Measurements from ENCODE around the gene LPIN1.
"Not testable (repeated sequence)": the region's sequence is repeated elsewhere in the genome, so short reads cannot be mapped to it uniquely, and the experiment has no call there.

The LPIN1 gene

GRCh38 chr2:11753886-11754699, 7.7 kb downstream of the LPIN1 start:
- Histone ChIP-seq H3K36me3 (ENCODE audit: control insufficient read depth, insufficient read depth, low read length) (peaks cover 4% of the 10 kb centered on the region), H3K4me1 (ENCODE audit: control insufficient read depth, insufficient read depth, low read length) (peaks cover 41% of the 10 kb centered on the region; the same call in 1 of the 2 replicates), H3K9me3 (ENCODE audit: control insufficient read depth, insufficient read depth, low read depth, low read length) (peaks cover 13% of the 10 kb centered on the region), H3K27ac (ENCODE audit: low read depth, low read length) (no peak overlapping the region), H3K4me3 (ENCODE audit: low read depth, low read length) (no peak overlapping the region), H3K9ac (ENCODE audit: low read length) (peak overlapping the region; percentile 27), H3K27me3 (ENCODE audit: control insufficient read depth, insufficient read depth, low read length) (no peaks in the 10 kb centered on the region)

- peaks cover 35% of the 10 kb centered on the region; the same call in 1 of the 2 replicates for H3K4me1 ChIP-seq (ENCODE audit: control insufficient read depth, insufficient read depth, low read length)
- no peak overlapping the region for H3K4me3 ChIP-seq (ENCODE audit: low read depth, low read length)
- H3K27ac ChIP-seq (ENCODE audit: low read depth, low read length) = no peak overlapping the region
- H3K9me3 ChIP-seq (ENCODE audit: control insufficient read depth, insufficient read depth, low read depth, low read length) = peaks cover 13% of the 10 kb centered on the region
- H3K27me3 ChIP-seq (ENCODE audit: control insufficient read depth, insufficient read depth, low read length) = no peaks in the 10 kb centered on the region
- no peak overlapping the region for H3K9ac ChIP-seq (ENCODE audit: low read length)
- peaks cover 4% of the 10 kb centered on the region for H3K36me3 ChIP-seq (ENCODE audit: control insufficient read depth, insufficient read depth, low read length)
Observed at GRCh38 chr2:11754700-11755015, 8.2 kb downstream of the LPIN1 start.

- Histone ChIP-seq H3K4me3 (ENCODE audit: low read depth, low read length) (no peak overlapping the region), H3K4me1 (ENCODE audit: control insufficient read depth, insufficient read depth, low read length) (peaks cover 19% of the 10 kb centered on the region; the same call in 1 of the 2 replicates), H3K27me3 (ENCODE audit: control insufficient read depth, insufficient read depth, low read length) (no peaks in the 10 kb centered on the region), H3K9me3 (ENCODE audit: control insufficient read depth, insufficient read depth, low read depth, low read length) (peaks cover 16% of the 10 kb centered on the region), H3K36me3 (ENCODE audit: control insufficient read depth, insufficient read depth, low read length) (peaks cover 11% of the 10 kb centered on the region), H3K27ac (ENCODE audit: low read depth, low read length) (no peak overlapping the region), H3K9ac (ENCODE audit: low read length) (no peak overlapping the region)
Observed at GRCh38 chr2:11757101-11757500, 10.7 kb downstream of the LPIN1 start.

- Histone ChIP-seq H3K27me3 (ENCODE audit: control insufficient read depth, insufficient read depth, low read length) (no peaks in the 10 kb centered on the region), H3K9me3 (ENCODE audit: control insufficient read depth, insufficient read depth, low read depth, low read length) (peaks cover 16% of the 10 kb centered on the region), H3K4me1 (ENCODE audit: control insufficient read depth, insufficient read depth, low read length) (peaks cover 15% of the 10 kb centered on the region; the same call in 1 of the 2 replicates), H3K9ac (ENCODE audit: low read length) (no peak overlapping the region), H3K27ac (ENCODE audit: low read depth, low read length) (no peak overlapping the region), H3K4me3 (ENCODE audit: low read depth, low read length) (no peak overlapping the region), H3K36me3 (ENCODE audit: control insufficient read depth, insufficient read depth, low read length) (peaks cover 11% of the 10 kb centered on the region)
Observed at GRCh38 chr2:11758187-11758586, 11.8 kb downstream of the LPIN1 start.

- H3K36me3 ChIP-seq (ENCODE audit: control insufficient read depth, insufficient read depth, low read length) = peaks cover 11% of the 10 kb centered on the region
- H3K4me3 ChIP-seq (ENCODE audit: low read depth, low read length) = no peak overlapping the region
- no peak overlapping the region for H3K27ac ChIP-seq (ENCODE audit: low read depth, low read length)
- peaks cover 11% of the 10 kb centered on the region; the same call in 1 of the 2 replicates for H3K4me1 ChIP-seq (ENCODE audit: control insufficient read depth, insufficient read depth, low read length)
- H3K9me3 ChIP-seq (ENCODE audit: control insufficient read depth, insufficient read depth, low read depth, low read length) = peaks cover 16% of the 10 kb centered on the region
- no peak overlapping the region for H3K9ac ChIP-seq (ENCODE audit: low read length)
- no peaks in the 10 kb centered on the region for H3K27me3 ChIP-seq (ENCODE audit: control insufficient read depth, insufficient read depth, low read length)
Observed at GRCh38 chr2:11758647-11759046, 12.2 kb downstream of the LPIN1 start.

- not testable (repeated sequence) for H3K27ac ChIP-seq (ENCODE audit: low read depth, low read length); H3K4me1 ChIP-seq (ENCODE audit: control insufficient read depth, insufficient read depth, low read length); H3K9ac ChIP-seq (ENCODE audit: low read length); H3K27me3 ChIP-seq (ENCODE audit: control insufficient read depth, insufficient read depth, low read length); H3K4me3 ChIP-seq (ENCODE audit: low read depth, low read length)
- Histone ChIP-seq H3K36me3 (ENCODE audit: control insufficient read depth, insufficient read depth, low read length) (peaks cover 14% of the 10 kb centered on the region), H3K9me3 (ENCODE audit: control insufficient read depth, insufficient read depth, low read depth, low read length) (peaks cover 16% of the 10 kb centered on the region)
Observed at GRCh38 chr2:11759182-11759975, 12.9 kb downstream of the LPIN1 start.

- Histone ChIP-seq H3K9me3 (ENCODE audit: control insufficient read depth, insufficient read depth, low read depth, low read length) (peaks cover 20% of the 10 kb centered on the region), H3K4me1 (ENCODE audit: control insufficient read depth, insufficient read depth, low read length) (0 out of 2 replicates have a peak, but pooled peaks cover 4% of the 10 kb centered on the region), H3K27me3 (ENCODE audit: control insufficient read depth, insufficient read depth, low read length) (no peaks in the 10 kb centered on the region), H3K4me3 (ENCODE audit: low read depth, low read length) (no peak overlapping the region), H3K36me3 (ENCODE audit: control insufficient read depth, insufficient read depth, low read length) (peaks cover 24% of the 10 kb centered on the region), H3K9ac (ENCODE audit: low read length) (no peak overlapping the region), H3K27ac (ENCODE audit: low read depth, low read length) (no peak overlapping the region)
Observed at GRCh38 chr2:11761259-11761658, 14.8 kb downstream of the LPIN1 start.

GRCh38 chr2:11762031-11762430, 15.6 kb downstream of the LPIN1 start:
- Histone ChIP-seq H3K9ac (ENCODE audit: low read length) (no peak overlapping the region), H3K9me3 (ENCODE audit: control insufficient read depth, insufficient read depth, low read depth, low read length) (peaks cover 20% of the 10 kb centered on the region), H3K4me1 (ENCODE audit: control insufficient read depth, insufficient read depth, low read length) (0 out of 2 replicates have a peak, but pooled peaks cover 7% of the 10 kb centered on the region), H3K27ac (ENCODE audit: low read depth, low read length) (no peak overlapping the region), H3K27me3 (ENCODE audit: control insufficient read depth, insufficient read depth, low read length) (no peaks in the 10 kb centered on the region), H3K4me3 (ENCODE audit: low read depth, low read length) (no peak overlapping the region), H3K36me3 (ENCODE audit: control insufficient read depth, insufficient read depth, low read length) (peaks cover 32% of the 10 kb centered on the region)

- Histone ChIP-seq H3K9ac (ENCODE audit: low read length) (no peak overlapping the region), H3K9me3 (ENCODE audit: control insufficient read depth, insufficient read depth, low read depth, low read length) (peaks cover 17% of the 10 kb centered on the region), H3K4me1 (ENCODE audit: control insufficient read depth, insufficient read depth, low read length) (0 out of 2 replicates have a peak, but pooled peaks cover 7% of the 10 kb centered on the region), H3K27ac (ENCODE audit: low read depth, low read length) (no peak overlapping the region), H3K27me3 (ENCODE audit: control insufficient read depth, insufficient read depth, low read length) (no peaks in the 10 kb centered on the region), H3K36me3 (ENCODE audit: control insufficient read depth, insufficient read depth, low read length) (peaks cover 36% of the 10 kb centered on the region), H3K4me3 (ENCODE audit: low read depth, low read length) (no peak overlapping the region)
Observed at GRCh38 chr2:11762799-11763461, 16.5 kb downstream of the LPIN1 start.

- Histone ChIP-seq H3K4me3 (ENCODE audit: low read depth, low read length) (no peak overlapping the region), H3K9ac (ENCODE audit: low read length) (no peak overlapping the region), H3K27ac (ENCODE audit: low read depth, low read length) (no peak overlapping the region), H3K27me3 (ENCODE audit: control insufficient read depth, insufficient read depth, low read length) (no peaks in the 10 kb centered on the region), H3K9me3 (ENCODE audit: control insufficient read depth, insufficient read depth, low read depth, low read length) (peaks cover 7% of the 10 kb centered on the region; the same call in 1 of the 2 replicates), H3K36me3 (ENCODE audit: control insufficient read depth, insufficient read depth, low read length) (peaks cover 45% of the 10 kb centered on the region), H3K4me1 (ENCODE audit: control insufficient read depth, insufficient read depth, low read length) (0 out of 2 replicates have a peak, but pooled peaks cover 7% of the 10 kb centered on the region)
Observed at GRCh38 chr2:11764359-11764758, 17.9 kb downstream of the LPIN1 start.
